Activated T-cell treated with anti-CD3 and anti-CD28 coated beads, Interleukin-2, amount 50 U/mL, for 1 hour (primary cell): ENCODE results near the gene BLID.

ENCODE experiments used
- DNase-seq: peaks from one replicate; pipeline ENCODE4 v3.0.0-alpha.2; 2020

Gene BLID

GRCh38 chr11:122075016-122075415 is 41.0 kb downstream of the BLID start:
- DNase-seq, result no peak

DNA sequence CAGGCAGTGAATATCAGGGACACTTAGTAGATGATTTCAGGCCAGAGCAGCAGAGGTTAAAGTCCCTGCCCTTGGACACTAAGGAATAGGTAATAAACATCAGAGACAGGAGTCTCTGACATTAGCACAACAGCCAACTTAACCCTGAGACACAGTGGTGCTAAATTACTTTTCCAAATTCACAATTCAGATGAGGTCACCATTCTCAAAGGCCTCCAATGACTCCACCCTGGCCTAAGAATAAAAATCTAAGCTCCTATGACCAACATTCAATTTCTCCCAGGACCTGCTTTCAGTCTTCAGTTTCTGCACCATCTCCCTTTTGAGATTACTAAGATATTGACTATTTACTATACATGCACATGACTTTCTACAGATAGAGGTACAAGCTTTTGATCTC is 42.0 kb downstream of the BLID start:
- DNase-seq, result no peak

- no peak for DNase-seq
Measured at GRCh38 chr11:122071709-122072202, 44.3 kb downstream of the BLID start.

DNA sequence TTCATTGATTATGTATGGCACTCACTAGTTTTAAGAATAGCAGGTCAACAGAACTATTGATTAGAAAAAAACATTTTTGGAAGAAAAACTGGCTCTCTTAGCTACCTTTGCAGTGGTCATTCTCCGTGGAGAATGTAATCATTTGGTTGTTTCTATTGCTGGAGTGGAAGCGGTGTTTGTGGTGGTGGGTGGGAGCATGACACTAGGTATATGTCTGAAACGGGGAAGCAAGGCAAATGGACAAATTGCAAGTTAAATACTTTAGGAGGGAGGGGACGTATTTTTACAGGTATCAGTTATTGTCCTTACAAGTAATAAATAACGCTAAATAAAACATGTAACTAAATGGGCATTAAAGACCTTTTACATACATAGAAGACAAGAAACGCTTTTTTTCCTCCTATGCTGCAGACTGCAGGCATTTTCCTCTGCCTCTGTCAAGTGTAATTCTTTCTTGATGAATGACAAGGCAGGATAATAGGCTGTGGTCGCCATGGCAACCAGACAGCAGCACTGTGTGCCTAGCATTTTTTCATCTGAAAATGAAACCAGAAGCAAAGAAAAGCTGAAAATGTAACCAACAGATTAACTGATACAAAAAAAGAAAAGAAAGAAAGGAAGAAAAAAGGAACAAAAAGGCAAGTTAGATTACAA is 46.2 kb downstream of the BLID start:
- no peak for DNase-seq

DNA sequence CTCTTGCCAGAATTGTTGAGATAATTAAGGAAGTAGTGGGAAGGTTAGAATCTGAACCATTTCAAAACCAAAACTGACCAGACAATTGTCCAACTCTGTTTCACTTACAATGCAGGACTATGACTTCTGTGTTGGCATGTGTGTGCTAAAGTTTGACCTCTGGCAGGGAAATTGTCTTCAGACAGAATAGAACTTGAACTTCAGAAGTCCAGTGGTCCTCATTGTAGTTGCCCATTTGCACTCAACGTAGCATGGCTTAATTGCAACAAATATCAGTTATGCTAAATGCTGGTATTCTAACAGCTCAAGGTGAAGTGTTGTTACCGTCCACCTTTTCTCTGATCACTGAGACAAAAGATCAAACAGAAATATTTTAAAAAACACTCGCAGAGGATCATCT is 47.2 kb downstream of the BLID start:
- no peak for DNase-seq

DNA sequence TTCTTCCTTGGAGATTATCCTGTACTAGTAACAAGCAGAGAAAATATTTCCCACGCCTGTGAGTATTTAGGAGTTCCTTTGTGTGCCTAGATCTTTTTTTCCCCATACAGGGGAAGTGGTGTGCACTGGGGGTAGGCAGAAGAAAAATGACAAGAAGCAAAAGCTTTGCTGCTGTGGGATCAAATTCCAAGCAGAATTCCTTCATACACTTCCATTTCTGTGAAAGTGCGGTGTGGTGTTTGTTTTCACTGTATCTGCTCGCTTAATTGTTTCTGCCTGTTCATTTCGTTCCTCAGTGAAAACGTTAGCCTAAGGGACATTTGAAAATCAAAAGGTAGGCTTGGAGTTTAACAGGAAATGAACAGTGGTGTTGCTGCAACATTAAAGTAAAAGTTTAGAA is 47.9 kb downstream of the BLID start:
- DNase-seq, result no peak
